AG04450 (cell line): ENCODE measurements around the gene RASSF1. TPM values are rescaled to one million over a fixed set of nuclear protein-coding genes. Genes with fewer than 3 reads are reported as not detected.

Experiments used
- CTCF ChIA-PET: fragments of 300-600, 350-600 bp; formaldehyde crosslinking; extraction: SDS; loops from one replicate; lab custom pipeline; 2022; ENCODE audit warnings: antibody characterized with exemption, inconsistent platforms; lab: Charles Lee
- POLR2A ChIA-PET: fragments of 350-600 bp; formaldehyde crosslinking; extraction: SDS; loops from one replicate; lab custom pipeline; 2021; ENCODE audit warnings: antibody characterized with exemption, inconsistent platforms; lab: Yijun Ruan, JAX
- DNase-seq: peaks from one replicate; pipeline ENCODE4 v3.0.0-alpha.2; 2011; ENCODE audit warnings: low read depth, low spot score
- H3K27ac ChIP-seq: one replicate; pipeline ENCODE4 v1.5.1; 2012; ENCODE audit warnings: low read depth, low read length, control low read depth
- H3K27me3 ChIP-seq: one replicate; pipeline ENCODE4 v1.6.0; 2012; ENCODE audit warnings: low read length; ENCODE audit not compliant: control insufficient read depth, insufficient read depth
- H3K4me3 ChIP-seq: 2 replicates; pipeline ENCODE4 v1.5.1; 2011; ENCODE audit warnings: mild to moderate bottlenecking, low read depth, low read length, control low read depth
- H3K9me3 ChIP-seq: 2 replicates; pipeline ENCODE4 v1.5.1; 2012; ENCODE audit warnings: low read length; ENCODE audit not compliant: control insufficient read depth, insufficient read depth
- polyA plus RNA-seq: library from polyadenylated mRNA; depleted of rRNA; stranded (reverse); fragments of >200 nt; gene quantifications from 2 replicates; pipeline ENCODE4 v1.2.3, GENCODE V29; 2011
- TF ChIP-seq, protein P1 (sequence below): IDR thresholded peaks from 2 replicates; pipeline ENCODE4 v1.5.1; 2011; ENCODE audit warnings: low read depth, low read length, control low read depth, inconsistent platforms

Gene RASSF1
- polyA plus RNA-seq, 1 experiment = 25.1 TPM

DNA sequence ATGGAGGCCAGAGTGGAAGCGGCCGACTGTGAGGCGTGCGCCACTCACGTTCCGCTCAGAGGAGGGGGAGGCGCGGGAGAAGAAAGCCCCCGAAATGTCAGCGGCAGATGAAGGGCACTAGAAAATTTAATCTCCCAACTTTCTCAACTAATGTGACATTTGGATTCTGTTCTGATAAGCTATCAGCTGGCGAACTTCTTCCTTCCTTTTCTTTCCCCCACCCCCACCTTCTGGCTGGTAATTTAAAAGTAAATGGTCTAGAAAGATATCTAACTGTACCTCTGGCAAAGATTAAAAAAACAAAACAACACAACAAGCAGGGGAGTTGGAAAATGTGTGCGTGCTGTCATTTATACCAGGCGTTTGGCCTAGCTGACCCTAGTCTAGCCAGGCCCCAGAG is 45.1 kb upstream of the RASSF1 start:
- Histone ChIP-seq H3K27me3 (peaks cover 29% of the 10 kb centered on the region), H3K27ac (no peak overlapping the region), H3K9me3 (no peaks in the 10 kb centered on the region; the same call in 1 of the 2 replicates), H3K4me3 (no peak overlapping the region)
- no peak for DNase-seq
- ChIA-PET CTCF (no interaction called here), POLR2A (interaction anchor here (0.6 kb wide), 1 partner anchor 180 kb away, joined by 3 read pairs; no protein-coding TSS in a partner anchor)
- TF ChIP-seq, protein P1, sequence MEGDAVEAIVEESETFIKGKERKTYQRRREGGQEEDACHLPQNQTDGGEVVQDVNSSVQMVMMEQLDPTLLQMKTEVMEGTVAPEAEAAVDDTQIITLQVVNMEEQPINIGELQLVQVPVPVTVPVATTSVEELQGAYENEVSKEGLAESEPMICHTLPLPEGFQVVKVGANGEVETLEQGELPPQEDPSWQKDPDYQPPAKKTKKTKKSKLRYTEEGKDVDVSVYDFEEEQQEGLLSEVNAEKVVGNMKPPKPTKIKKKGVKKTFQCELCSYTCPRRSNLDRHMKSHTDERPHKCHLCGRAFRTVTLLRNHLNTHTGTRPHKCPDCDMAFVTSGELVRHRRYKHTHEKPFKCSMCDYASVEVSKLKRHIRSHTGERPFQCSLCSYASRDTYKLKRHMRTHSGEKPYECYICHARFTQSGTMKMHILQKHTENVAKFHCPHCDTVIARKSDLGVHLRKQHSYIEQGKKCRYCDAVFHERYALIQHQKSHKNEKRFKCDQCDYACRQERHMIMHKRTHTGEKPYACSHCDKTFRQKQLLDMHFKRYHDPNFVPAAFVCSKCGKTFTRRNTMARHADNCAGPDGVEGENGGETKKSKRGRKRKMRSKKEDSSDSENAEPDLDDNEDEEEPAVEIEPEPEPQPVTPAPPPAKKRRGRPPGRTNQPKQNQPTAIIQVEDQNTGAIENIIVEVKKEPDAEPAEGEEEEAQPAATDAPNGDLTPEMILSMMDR = no peak

DNA sequence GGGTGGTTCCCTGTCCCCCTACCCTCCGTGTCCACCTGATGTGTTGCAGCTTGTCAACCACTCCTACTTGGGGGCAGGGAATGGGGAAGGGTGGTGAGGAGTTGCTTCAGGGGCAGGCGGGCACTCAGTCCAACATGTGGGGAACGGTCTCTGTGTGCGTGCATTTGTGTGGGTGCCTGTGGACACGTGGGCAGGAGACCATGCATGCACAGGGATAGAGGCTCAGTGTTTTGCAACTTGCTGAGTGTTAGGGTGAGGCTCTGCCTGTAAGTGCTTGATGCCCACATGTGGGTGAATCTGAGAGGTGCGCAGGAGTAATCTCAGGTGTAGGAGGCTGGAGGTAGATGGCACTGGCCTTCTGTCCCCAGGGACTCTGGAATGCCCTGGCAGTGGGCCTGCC is 43.1 kb upstream of the RASSF1 start:
- H3K9me3 ChIP-seq = no peaks in the 10 kb centered on the region; the same call in 1 of the 2 replicates
- POLR2A ChIA-PET = no interaction called here
- no peak overlapping the region for H3K4me3 ChIP-seq
- H3K27me3 ChIP-seq = peaks cover 26% of the 10 kb centered on the region
- CTCF ChIA-PET = no interaction called here
- no peak for DNase-seq
- TF ChIP-seq, protein P1 = no peak
- no peak overlapping the region for H3K27ac ChIP-seq

DNA sequence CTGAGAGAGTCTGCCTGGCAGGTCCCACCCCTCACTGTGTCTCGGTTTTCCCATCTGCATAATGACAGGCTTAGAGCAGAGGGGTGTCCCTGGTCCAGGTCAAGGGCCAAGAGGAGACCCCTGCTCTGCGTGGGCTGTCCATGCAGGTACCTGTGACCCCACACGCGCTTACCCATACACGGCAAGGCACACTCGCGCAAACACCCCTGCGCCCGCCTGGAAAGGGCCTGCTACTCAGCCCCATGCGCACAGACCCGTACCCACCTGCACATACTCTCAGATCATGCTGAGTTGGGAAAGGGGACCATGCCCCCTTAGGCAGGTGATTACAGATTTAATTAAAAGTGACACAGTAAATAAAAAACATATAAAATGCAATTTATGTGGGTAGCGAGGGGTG is 42.1 kb upstream of the RASSF1 start:
- Histone ChIP-seq H3K27me3 (peaks cover 28% of the 10 kb centered on the region), H3K27ac (no peak overlapping the region), H3K9me3 (no peaks in the 10 kb centered on the region; the same call in 1 of the 2 replicates), H3K4me3 (no peak overlapping the region)
- ChIA-PET POLR2A (no interaction called here), CTCF (no interaction called here)
- no peak for DNase-seq
- TF ChIP-seq, protein P1 = no peak

DNA sequence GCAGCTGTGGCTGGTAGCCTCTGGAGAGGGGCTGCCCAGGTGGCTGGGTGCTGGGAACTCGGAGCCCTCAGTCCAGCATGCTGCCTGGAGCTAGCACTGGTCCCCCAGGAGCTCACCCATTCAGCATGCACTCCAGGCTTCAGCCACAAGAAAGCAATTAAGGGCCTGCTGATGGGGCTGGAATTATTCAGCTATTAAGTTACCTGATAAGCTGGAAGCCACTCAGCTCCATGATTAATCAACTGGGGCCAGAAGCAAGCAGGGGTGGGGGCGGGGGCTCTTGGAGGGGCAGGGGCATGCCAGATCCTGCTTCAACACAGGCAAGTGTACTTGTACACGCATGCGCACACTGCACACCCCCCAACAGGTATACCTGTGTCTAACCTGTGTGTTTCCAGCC is 40.7 kb upstream of the RASSF1 start:
- POLR2A ChIA-PET = no interaction called here
- DNase-seq = no peak
- Histone ChIP-seq H3K4me3 (no peak overlapping the region), H3K27me3 (peaks cover 27% of the 10 kb centered on the region), H3K27ac (no peak overlapping the region), H3K9me3 (no peaks in the 10 kb centered on the region; the same call in 1 of the 2 replicates)
- TF ChIP-seq, protein P1 = no peak
- CTCF ChIA-PET = no interaction called here

DNA sequence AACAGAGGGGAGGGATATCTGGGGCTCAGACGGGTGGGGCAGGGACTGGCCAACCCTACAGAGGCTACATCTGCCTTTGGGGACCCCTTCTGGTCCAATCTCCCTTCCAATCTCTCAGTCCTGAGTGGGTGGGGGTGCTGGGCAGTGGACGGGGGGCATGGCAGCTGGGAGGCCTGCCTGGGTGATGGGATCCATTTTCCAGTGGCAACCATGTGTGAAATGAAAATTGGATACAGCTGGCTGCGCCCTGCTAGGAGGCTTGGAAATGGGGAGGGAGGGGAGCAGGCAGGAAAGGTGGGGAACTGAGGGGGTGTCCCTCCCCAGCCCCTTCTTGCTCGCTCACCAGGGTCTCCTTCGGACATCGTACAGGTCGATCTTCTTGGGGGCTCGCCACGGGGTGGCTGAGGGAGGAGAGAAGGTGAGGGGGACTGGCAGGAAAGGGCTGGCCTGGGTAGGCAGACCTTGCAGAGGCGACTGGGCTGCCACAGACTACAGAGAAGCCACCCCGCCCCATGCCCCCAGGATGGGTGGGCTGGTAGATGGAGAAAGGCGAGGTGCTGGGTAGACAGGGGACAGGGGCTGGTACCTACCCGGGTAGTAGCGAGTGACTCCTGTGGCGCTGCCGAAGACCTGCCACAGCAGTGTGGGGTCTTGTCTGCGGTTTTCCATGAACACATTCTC is 39.9 kb upstream of the RASSF1 start:
- DNase-seq = no peak
- no peak overlapping the region for H3K4me3 ChIP-seq
- POLR2A ChIA-PET = no interaction called here
- H3K27me3 ChIP-seq = peaks cover 27% of the 10 kb centered on the region
- CTCF ChIA-PET = no interaction called here
- no peaks in the 10 kb centered on the region; the same call in 1 of the 2 replicates for H3K9me3 ChIP-seq
- TF ChIP-seq, protein P1 = no peak
- H3K27ac ChIP-seq = no peak overlapping the region
